IMR-90 (cell line): Measurements from ENCODE around the gene ALK. TPM values are rescaled to one million over a fixed set of nuclear protein-coding genes. Genes with fewer than 3 reads are reported as not detected.

Experiments
- ATAC-seq: fragments of 200-7000 bp; cut with Tn5 transposase; 2 replicates; pipeline ENCODE4 v1.9.1; 2020; ENCODE audit warnings: low read depth, mild to moderate bottlenecking, moderate library complexity
- BruUV-seq: library from RNA; stranded (reverse); fragments of 400-500 nt; replicated peaks from 2 replicates; lab custom pipeline; 2021; lab: Mats Ljungman, UMichigan
- CTCF ChIA-PET: fragments of 300-600 bp; formaldehyde crosslinking; extraction: SDS; loops from one replicate; lab custom pipeline; 2021; ENCODE audit warnings: antibody characterized with exemption; lab: Yijun Ruan, JAX
- POLR2A ChIA-PET: fragments of 300-600 bp; sonication (Branson Sonifier 250); formaldehyde crosslinking; loops from one replicate; lab custom pipeline; 2022; ENCODE audit warnings: antibody characterized with exemption; ENCODE audit not compliant: unreplicated experiment; lab: Charles Lee
- DNase-seq: peaks from one replicate; pipeline ENCODE4 v3.0.0; 2013
- H2AFZ ChIP-seq: replicated peaks from 2 replicates; pipeline ENCODE3; 2013; ENCODE audit warnings: low read length, mild to moderate bottlenecking; ENCODE audit not compliant: poor library complexity
- H2AK5ac ChIP-seq: 2 replicates; pipeline ENCODE4 v1.6.1; 2013; ENCODE audit warnings: low read depth, low read length, inconsistent platforms
- H2AK9ac ChIP-seq: replicated peaks from 2 replicates; pipeline ENCODE3; 2013; ENCODE audit warnings: mild to moderate bottlenecking, low read depth, low read length, moderate library complexity; ENCODE audit not compliant: poor library complexity
- H2BK120ac ChIP-seq: 2 replicates; pipeline ENCODE4 v1.6.1; 2013; ENCODE audit warnings: low read depth, low read length, inconsistent platforms
- H2BK15ac ChIP-seq: 3 replicates; pipeline ENCODE4 v1.6.1; 2013; ENCODE audit warnings: low read depth, low read length, inconsistent platforms
- H2BK20ac ChIP-seq: 2 replicates; pipeline ENCODE4 v1.6.1; 2013; ENCODE audit warnings: low read depth, mild to moderate bottlenecking, inconsistent platforms, low read length, moderate library complexity
- H2BK5ac ChIP-seq: 2 replicates; pipeline ENCODE4 v1.6.1; 2013; ENCODE audit warnings: mild to moderate bottlenecking, low read depth, low read length, inconsistent platforms; ENCODE audit not compliant: poor library complexity, severe bottlenecking
- H3K14ac ChIP-seq: replicated peaks from 2 replicates; pipeline ENCODE4 v1.6.1; 2013; ENCODE audit warnings: low read depth, low read length, inconsistent platforms
- H3K18ac ChIP-seq: 2 replicates; pipeline ENCODE4 v1.6.1; 2013; ENCODE audit warnings: low read depth, low read length, control low read depth
- H3K23ac ChIP-seq: 2 replicates; pipeline ENCODE4 v1.6.1; 2013; ENCODE audit warnings: low read depth, low read length, inconsistent platforms
- H3K27ac ChIP-seq: 2 replicates; pipeline ENCODE4 v1.5.1; 2013; ENCODE audit warnings: mild to moderate bottlenecking, control low read depth, low read length; ENCODE audit not compliant: insufficient read depth
- H3K27me3 ChIP-seq: 2 replicates; pipeline ENCODE4 v1.6.1; 2013; ENCODE audit warnings: low read length; ENCODE audit not compliant: control insufficient read depth, insufficient read depth
- H3K36me3 ChIP-seq: 2 replicates; pipeline ENCODE4 v1.6.1; 2013; ENCODE audit warnings: low read length, mixed read lengths; ENCODE audit not compliant: control insufficient read depth, insufficient read depth
- H3K4ac ChIP-seq: 2 replicates; pipeline ENCODE4 v1.6.1; 2013; ENCODE audit warnings: low read depth, low read length, inconsistent platforms
- H3K4me1 ChIP-seq: 2 replicates; pipeline ENCODE4 v1.6.1; 2013; ENCODE audit warnings: low read length, mixed read lengths; ENCODE audit not compliant: control insufficient read depth, insufficient read depth
- H3K4me2 ChIP-seq: 2 replicates; pipeline ENCODE4 v1.6.1; 2013; ENCODE audit warnings: low read depth, mild to moderate bottlenecking, control low read depth, low read length, moderate library complexity
- H3K4me3 ChIP-seq: 2 replicates; pipeline ENCODE4 v1.5.1; 2013; ENCODE audit warnings: low read depth, mild to moderate bottlenecking, control low read depth, low read length, moderate library complexity; ENCODE audit not compliant: insufficient read depth
- H3K56ac ChIP-seq: 2 replicates; pipeline ENCODE4 v1.6.1; 2013; ENCODE audit warnings: low read length, inconsistent platforms; ENCODE audit not compliant: insufficient read depth; ENCODE audit errors: extremely low read depth
- H3K79me1 ChIP-seq, 2 experiments: 2 replicates each; pipeline ENCODE4 v1.6.1; 2013; ENCODE audit warnings: low read length in 2 of 2, inconsistent platforms in 1 of 2, low read depth in 1 of 2
- H3K9ac ChIP-seq: 2 replicates; pipeline ENCODE4 v1.6.1; 2013; ENCODE audit warnings: low read depth, low read length, control low read depth
- H3K9me1 ChIP-seq: 2 replicates; pipeline ENCODE4 v1.6.1; 2013; ENCODE audit warnings: low read length, inconsistent platforms; ENCODE audit not compliant: insufficient read depth
- H3K9me3 ChIP-seq: 2 replicates; pipeline ENCODE4 v1.6.1; 2013; ENCODE audit warnings: low read length; ENCODE audit not compliant: control insufficient read depth, insufficient read depth
- H4K20me1 ChIP-seq: 2 replicates; pipeline ENCODE4 v1.6.1; 2013; ENCODE audit warnings: low read length, inconsistent platforms; ENCODE audit not compliant: insufficient read depth
- H4K5ac ChIP-seq: 2 replicates; pipeline ENCODE4 v1.6.1; 2013; ENCODE audit warnings: mild to moderate bottlenecking, low read depth, low read length, control low read depth
- H4K8ac ChIP-seq, 2 experiments: 2 replicates each; pipeline ENCODE4 v1.6.1; 2013; ENCODE audit warnings: low read depth in 2 of 2, low read length in 2 of 2, control low read depth in 1 of 2, inconsistent platforms in 1 of 2
- H4K91ac ChIP-seq: 2 replicates; pipeline ENCODE4 v1.6.1; 2013; ENCODE audit warnings: low read depth, low read length, inconsistent platforms; ENCODE audit not compliant: insufficient read depth
- BHLHE40 ChIP-seq: fragments of 150-350 bp; IDR thresholded peaks from 2 replicates; pipeline ENCODE4 v1.6.1; 2016; ENCODE audit warnings: mild to moderate bottlenecking, low read depth, low read length
- CEBPB ChIP-seq: IDR thresholded peaks from 2 replicates; pipeline ENCODE4 v1.6.1; 2012; ENCODE audit warnings: low read depth, low read length, improper control_type of control experiment
- CHD1 ChIP-seq: IDR thresholded peaks from 2 replicates; pipeline ENCODE4 v1.6.1; 2012; ENCODE audit warnings: low read depth, low read length, improper control_type of control experiment
- CTCF ChIP-seq: conservative IDR thresholded peaks from 2 replicates; pipeline ENCODE4 v1.5.1; 2012; ENCODE audit warnings: mild to moderate bottlenecking, low read depth, low read length, improper control_type of control experiment
- ELK1 ChIP-seq: fragments of 150-350 bp; IDR thresholded peaks from 2 replicates; pipeline ENCODE4 v1.6.1; 2016; ENCODE audit warnings: low read depth, mild to moderate bottlenecking, low read length, moderate library complexity, borderline replicate concordance
- FOS ChIP-seq: fragments of 150-350 bp; IDR thresholded peaks from 2 replicates; pipeline ENCODE4 v1.6.1; 2016; ENCODE audit warnings: low read depth, low read length
- MAFK ChIP-seq: IDR thresholded peaks from 2 replicates; pipeline ENCODE4 v1.6.1; 2012; ENCODE audit warnings: low read depth, low read length, improper control_type of control experiment
- MAZ ChIP-seq: IDR thresholded peaks from 2 replicates; pipeline ENCODE4 v1.6.1; 2012; ENCODE audit warnings: low read depth, mild to moderate bottlenecking, low read length, improper control_type of control experiment, moderate library complexity, borderline replicate concordance
- MXI1 ChIP-seq: IDR thresholded peaks from 2 replicates; pipeline ENCODE4 v1.6.1; 2012; ENCODE audit warnings: low read depth, mild to moderate bottlenecking, low read length, moderate library complexity, borderline replicate concordance
- NFE2L2 ChIP-seq: fragments of 150-350 bp; IDR thresholded peaks from 2 replicates; pipeline ENCODE4 v1.6.1; 2016; ENCODE audit warnings: low read depth, mild to moderate bottlenecking, low read length
- POLR2A ChIP-seq: IDR thresholded peaks from 2 replicates; pipeline ENCODE4 v1.6.1; 2012; ENCODE audit warnings: mild to moderate bottlenecking, low read depth, low read length
- RAD21 ChIP-seq: IDR thresholded peaks from 2 replicates; pipeline ENCODE4 v1.6.1; 2012; ENCODE audit warnings: low read length, improper control_type of control experiment
- RCOR1 ChIP-seq: IDR thresholded peaks from 2 replicates; pipeline ENCODE4 v1.6.1; 2012; ENCODE audit warnings: mild to moderate bottlenecking, low read length, improper control_type of control experiment; ENCODE audit not compliant: insufficient replicate concordance
- RFX5 ChIP-seq: IDR thresholded peaks from 2 replicates; pipeline ENCODE4 v1.8.0; 2012; ENCODE audit warnings: low read depth, mild to moderate bottlenecking, low read length, moderate library complexity
- SMC3 ChIP-seq: fragments of 150-350 bp; IDR thresholded peaks from 2 replicates; pipeline ENCODE4 v1.6.1; 2016; ENCODE audit warnings: low read depth, mild to moderate bottlenecking, antibody characterized with exemption, low read length, moderate library complexity
- USF2 ChIP-seq: fragments of 150-350 bp; IDR thresholded peaks from 2 replicates; pipeline ENCODE4 v1.6.1; 2017; ENCODE audit warnings: mild to moderate bottlenecking, antibody characterized with exemption, low read length, low read depth
- WGBS, 2 experiments: methylation state at CpG; one replicate each; pipeline versions ENCODE4 v1.1.5 to v1.1.7; 2013; ENCODE audit warnings: missing lambda C conversion rate in 2 of 2; ENCODE audit not compliant: insufficient read length in 1 of 2; ENCODE audit errors: extremely low coverage in 2 of 2; 5-methylcytosine and 5-hydroxymethylcytosine counted together
- dilution Hi-C: fragments of 300-500 bp; cut with HindIII; formaldehyde crosslinking; loops from one replicate; pipeline ENCODE4 v1.14.3; 2018; ENCODE audit warnings: low sequenced_read_pairs; ENCODE audit not compliant: unreplicated experiment
- in situ Hi-C: fragments of 300-500 bp; cut with MboI; formaldehyde crosslinking; loops from 3 replicates; pipeline ENCODE4 v1.14.3; 2019; ENCODE audit warnings: low sequenced_read_pairs, inconsistent platforms, mixed read lengths
- intact Hi-C: fragments of 100-400 bp; cut with micrococcal nuclease; formaldehyde crosslinking; loops from 2 replicates; pipeline ENCODE4 v1.10.0; 2022
- polyA plus RNA-seq, 3 experiments: library from polyadenylated mRNA; depleted of rRNA; stranded (reverse); fragments of >200 nt; gene quantifications; 2 replicates each; pipeline ENCODE4 v1.2.3, GENCODE V29; 2012; ENCODE audit warnings: low replicate concordance in 1 of 3
- total RNA-seq: library from RNA; depleted of rRNA; stranded (reverse); fragments of >200 nt; gene quantifications from 2 replicates; pipeline ENCODE4 v1.2.3, GENCODE V29; 2012

ALK gene
- total and polyA plus RNA-seq, 2 of the 4 experiments (the other 2 are of a cell fraction) = not detected

- intact Hi-C loops = no loop called here
- H2AFZ ChIP-seq = no peak overlapping the region
- POLR2A ChIA-PET = no interaction called here
- H2BK120ac ChIP-seq = no peak overlapping the region
- H3K27ac ChIP-seq = no peak overlapping the region
- H2BK5ac ChIP-seq = no peak overlapping the region
- H3K4ac ChIP-seq = no peak overlapping the region
- H2BK15ac ChIP-seq = no peak overlapping the region
- no peaks in the 10 kb centered on the region for H3K36me3 ChIP-seq
- DNase-seq = no peak
- H4K5ac ChIP-seq = no peak overlapping the region
- H3K9me3 ChIP-seq = no peaks in the 10 kb centered on the region
- 29% methylated on average over 1 of the region's 3 CpGs; no CpG with 5 or more reads in 1 of the 2 experiments for WGBS, 2 experiments
- no peaks in the 10 kb centered on the region for H4K20me1 ChIP-seq
- no peaks in the 10 kb centered on the region for H3K9me1 ChIP-seq
- no peak overlapping the region for H3K9ac ChIP-seq
- in situ Hi-C loops = no loop called here
- no peak overlapping the region for H3K4me3 ChIP-seq
- H4K8ac ChIP-seq = no peak overlapping the region
- H2AK9ac ChIP-seq = no peak overlapping the region
- dilution Hi-C loops = no loop called here
- no peak overlapping the region for H3K4me2 ChIP-seq
- BruUV-seq = no TSS peak
- CTCF ChIA-PET = no interaction called here
- no peak overlapping the region for H3K18ac ChIP-seq
- TF ChIP-seq MAFK (no peak), RFX5 (no peak), FOS (no peak), POLR2A (no peak), ELK1 (no peak), CTCF (no peak), MAZ (no peak), RAD21 (no peak), USF2 (no peak), RCOR1 (no peak), BHLHE40 (no peak), SMC3 (no peak), MXI1 (no peak), CEBPB (no peak), NFE2L2 (no peak), CHD1 (no peak)
- H2BK20ac ChIP-seq = no peak overlapping the region
- no peaks in the 10 kb centered on the region for H3K79me1 ChIP-seq
- H2AK5ac ChIP-seq = no peak overlapping the region
- H3K23ac ChIP-seq = no peak overlapping the region
- no peak overlapping the region for H3K14ac ChIP-seq
- no peak overlapping the region for H3K56ac ChIP-seq
- H3K4me1 ChIP-seq = no peaks in the 10 kb centered on the region
- ATAC-seq = no peak
- H4K91ac ChIP-seq = no peak overlapping the region
- peaks cover 7% of the 10 kb centered on the region for H3K27me3 ChIP-seq
These were observed 595.8 kb downstream of the ALK start for GRCh38 chr2:29325544-29325943.
